GM12878 (cell line): ENCODE results near the gene UROC1. TPM values are rescaled to one million over a fixed set of nuclear protein-coding genes. Genes with fewer than 3 reads are reported as not detected.

ENCODE experiments used
- ATAC-seq: fragments of 200-7000 bp; cut with Tn5 transposase; 3 replicates; pipeline ENCODE4 v1.9.1; 2020; ENCODE audit warnings: mild to moderate bottlenecking, moderate library complexity
- BruUV-seq: library from RNA; stranded (reverse); fragments of 400-500 nt; replicated peaks from 2 replicates; lab custom pipeline; 2021; lab: Mats Ljungman, UMichigan
- CTCF ChIA-PET: fragments of 300-600 bp; sonication (Branson Sonifier 250); formaldehyde crosslinking; extraction: SDS; loops from one replicate; lab custom pipeline; 2021; ENCODE audit warnings: inconsistent platforms; lab: Yijun Ruan, JAX
- POLR2A ChIA-PET: fragments of 350-600 bp; formaldehyde crosslinking; extraction: SDS; loops from one replicate; lab custom pipeline; 2021; ENCODE audit warnings: inconsistent platforms; lab: Charles Lee
- RAD21 ChIA-PET: fragments of 300-600 bp; sonication (Branson Sonifier 250); formaldehyde crosslinking; loops from one replicate; lab custom pipeline; 2023; ENCODE audit warnings: antibody characterized with exemption; ENCODE audit not compliant: unreplicated experiment; lab: Charles Lee
- SMC1A ChIA-PET: fragments of 300-600 bp; sonication (Branson Sonifier 250); formaldehyde crosslinking; loops from one replicate; lab custom pipeline; 2023; ENCODE audit not compliant: unreplicated experiment, uncharacterized antibody; lab: Charles Lee
- DNase-seq: peaks from one replicate; pipeline ENCODE4 v3.0.0-alpha.2; 2011; ENCODE audit warnings: low read depth, low spot score
- FAIRE-seq: peaks from 3 replicates; lab custom pipeline; 2011; peaks lifted over from hg19 to GRCh38; lab: Jason Lieb, UNC
- H2AFZ ChIP-seq: 2 replicates; pipeline ENCODE4 v1.6.0; 2011; ENCODE audit warnings: low read depth, low read length, control low read depth; ENCODE audit not compliant: control insufficient read depth
- H3K27ac ChIP-seq: 2 replicates; pipeline ENCODE4 v1.5.1; 2011; ENCODE audit warnings: control low read depth; ENCODE audit not compliant: control insufficient read depth, insufficient read depth
- H3K27me3 ChIP-seq, 2 experiments: replicated peaks in 1 of 2; 2 replicates each; pipeline versions ENCODE4 v1.6.0 to v1.6.1; 2011; ENCODE audit warnings: low read length in 1 of 2; ENCODE audit not compliant: control insufficient read depth in 2 of 2, insufficient read depth in 2 of 2
- H3K36me3 ChIP-seq, 2 experiments: 2 replicates each; pipeline ENCODE4 v1.5.1; 2011; ENCODE audit warnings: low read length in 1 of 2; ENCODE audit not compliant: control insufficient read depth in 2 of 2, insufficient read depth in 2 of 2
- H3K4me1 ChIP-seq: 2 replicates; pipeline ENCODE4 v1.6.1; 2011; ENCODE audit warnings: mild to moderate bottlenecking, low read length, moderate library complexity, mixed read lengths; ENCODE audit not compliant: control insufficient read depth, insufficient read depth
- H3K4me2 ChIP-seq: 2 replicates; pipeline ENCODE4 v1.6.0; 2011; ENCODE audit warnings: control low read depth; ENCODE audit not compliant: control insufficient read depth, insufficient read depth
- H3K4me3 ChIP-seq: fragments of 200-600 bp; sonication (generic); 2 replicates; pipeline ENCODE4 v1.5.1; 2016
- H3K79me2 ChIP-seq: 2 replicates; pipeline ENCODE4 v1.6.0; 2011; ENCODE audit warnings: low read length; ENCODE audit not compliant: control insufficient read depth, insufficient read depth
- H3K9ac ChIP-seq: 2 replicates; pipeline ENCODE4 v1.8.0; 2011; ENCODE audit warnings: low read length, control low read depth, mixed read lengths; ENCODE audit not compliant: control insufficient read depth, insufficient read depth
- H3K9me3 ChIP-seq: replicated peaks from 3 replicates; pipeline ENCODE4 v1.5.1; 2011; ENCODE audit warnings: mild to moderate bottlenecking, low read length; ENCODE audit not compliant: control insufficient read depth, insufficient read depth
- H4K20me1 ChIP-seq: 2 replicates; pipeline ENCODE4 v1.6.0; 2011; ENCODE audit not compliant: control insufficient read depth, insufficient read depth
- CHD1 ChIP-seq: IDR thresholded peaks from 2 replicates; pipeline ENCODE4 v1.6.1; 2012; ENCODE audit warnings: low read depth, low read length, improper control_type of control experiment
- HDAC6 ChIP-seq: fragments of 200-600 bp; sonication (generic); IDR thresholded peaks from one replicate; pipeline ENCODE4 v1.8.0; 2017; ENCODE audit warnings: antibody characterized with exemption; ENCODE audit not compliant: unreplicated experiment
- IKZF1 ChIP-seq: fragments of 450-650 bp; conservative IDR thresholded peaks from 2 replicates; pipeline ENCODE4 v1.6.1; 2017; ENCODE audit warnings: antibody characterized with exemption, mild to moderate bottlenecking
- IRF3 ChIP-seq: fragments of 450-650 bp; IDR thresholded peaks from 2 replicates; pipeline ENCODE4 v1.6.1; 2014; ENCODE audit warnings: mild to moderate bottlenecking
- JUND ChIP-seq: IDR thresholded peaks from 2 replicates; pipeline ENCODE4 v1.6.1; 2012; ENCODE audit warnings: low read depth, mild to moderate bottlenecking, low read length, improper control_type of control experiment, moderate library complexity
- RAD21 ChIP-seq: IDR thresholded peaks from 2 replicates; pipeline ENCODE4 v1.6.1; 2011; ENCODE audit warnings: mild to moderate bottlenecking, low read depth, low read length, moderate library complexity; ENCODE audit not compliant: insufficient read depth
- RCOR1 ChIP-seq: conservative IDR thresholded peaks from 2 replicates; pipeline ENCODE4 v1.6.1; 2012; ENCODE audit warnings: low read depth, low read length, improper control_type of control experiment
- RFX5 ChIP-seq: IDR thresholded peaks from 2 replicates; pipeline ENCODE4 v1.6.1; 2011; ENCODE audit warnings: low read depth, low read length, improper control_type of control experiment
- STAT1 ChIP-seq: fragments of 450-650 bp; conservative IDR thresholded peaks from 2 replicates; pipeline ENCODE4 v1.6.1; 2014; ENCODE audit warnings: antibody characterized with exemption, mild to moderate bottlenecking
- TCF3 ChIP-seq: IDR thresholded peaks from 2 replicates; pipeline ENCODE4 v1.6.1; 2012; ENCODE audit warnings: low read depth, mild to moderate bottlenecking, low read length, borderline replicate concordance; ENCODE audit not compliant: insufficient read depth
- USF1 ChIP-seq: IDR thresholded peaks from 2 replicates; pipeline ENCODE4 v1.6.1; 2011; ENCODE audit warnings: borderline replicate concordance, low read depth, mild to moderate bottlenecking, moderate library complexity, mixed read lengths, low read length; ENCODE audit not compliant: insufficient read depth; ENCODE audit errors: extremely low read length
- WGBS: methylation state at CpG from one replicate; pipeline ENCODE4 v1.1.6; 2016; ENCODE audit warnings: low lambda C conversion rate; ENCODE audit not compliant: insufficient replicate concordance, insufficient coverage; ENCODE audit errors: missing lambda C conversion rate; 5-methylcytosine and 5-hydroxymethylcytosine counted together
- in situ Hi-C: fragments of 300-500 bp; cut with MboI; formaldehyde crosslinking; loops from 9 replicates; pipeline ENCODE4 v1.14.3; 2018; ENCODE audit warnings: mixed read lengths
- intact Hi-C: fragments of 100-400 bp; cut with micrococcal nuclease; formaldehyde crosslinking; loops from one replicate; pipeline ENCODE4 v1.14.2; 2022; ENCODE audit not compliant: unreplicated experiment
- polyA plus RNA-seq, 11 experiments: library from polyadenylated mRNA; depleted of rRNA in 4 of 11; unstranded in 6 of 11; stranded (reverse) in 5 of 11; fragments of >200 nt; fragmentation: Nextera tagmentation in 4 of 11; fragmentation: Illumina TruSeq in 1 of 11; extraction: Ambion mirVana in 4 of 11; extraction: Trizol in 1 of 11; gene quantifications; 1 replicate in 1 of 11; 2 replicates in 10 of 11; pipeline versions ENCODE4 v1.2.1 to v1.2.3, GENCODE V29; 2011 to 2016; ENCODE audit warnings: inconsistent platforms in 2 of 11, missing spikeins in 2 of 11, low read depth in 1 of 11
- total RNA-seq, 4 experiments: library from RNA; depleted of rRNA in 3 of 4; stranded (reverse); fragments of >200 nt in 3 of 4; fragmentation: Illumina TruSeq in 1 of 4; extraction: Trizol in 1 of 4; gene quantifications; 2 replicates each; pipeline versions ENCODE4 v1.2.1 to v1.2.3, GENCODE V29; 2013 to 2021

The UROC1 gene
- total and polyA plus RNA-seq, 10 of the 15 experiments (the other 5 are each of a cell fraction or from before 2014, with no cell fraction given) = 0.04 TPM; not detected in 9

GRCh38 chr3:126538966-126539365, 21.4 kb upstream of the UROC1 start:
- H4K20me1 ChIP-seq = no peaks in the 10 kb centered on the region
- ChIA-PET POLR2A (no interaction called here), CTCF (no interaction called here), RAD21 (no interaction called here), SMC1A (no interaction called here)
- H3K9me3 ChIP-seq = no peaks in the 10 kb centered on the region
- no peaks in the 10 kb centered on the region for H3K36me3 ChIP-seq
- FAIRE-seq = no peak
- no peak for DNase-seq
- ATAC-seq = no peak
- intact Hi-C loops = no loop called here
- H3K27me3 ChIP-seq = peaks cover 0 to 2% of the 10 kb centered on the region in 2 experiments; a peak in 2 of 4 replicates
- no peak overlapping the region for H3K4me3 ChIP-seq
- H2AFZ ChIP-seq = no peak overlapping the region
- H3K79me2 ChIP-seq = no peaks in the 10 kb centered on the region
- H3K9ac ChIP-seq = no peak overlapping the region
- H3K4me2 ChIP-seq = no peak overlapping the region
- BruUV-seq = no TSS peak
- H3K4me1 ChIP-seq = no peaks in the 10 kb centered on the region
- 36% methylated on average over 5 of the region's 5 CpGs for WGBS
- in situ Hi-C loops = no loop called here
- H3K27ac ChIP-seq = no peak overlapping the region
- TF ChIP-seq IRF3 = no peak
- TF ChIP-seq CHD1 = no peak
- no peak for TF ChIP-seq RAD21
- no peak for TF ChIP-seq HDAC6
- TF ChIP-seq JUND = no peak
- TF ChIP-seq STAT1 = no peak

- Histone ChIP-seq H2AFZ (no peak overlapping the region), H3K4me3 (no peak overlapping the region), H3K27ac (no peak overlapping the region), H3K9ac (no peak overlapping the region), H3K4me2 (no peak overlapping the region), H3K4me1 (no peaks in the 10 kb centered on the region), H4K20me1 (no peaks in the 10 kb centered on the region), H3K9me3 (no peaks in the 10 kb centered on the region), H3K36me3 (no peaks in the 10 kb centered on the region), H3K27me3 (peaks cover 0 to 2% of the 10 kb centered on the region in 2 experiments; a peak in 2 of 4 replicates), H3K79me2 (no peaks in the 10 kb centered on the region)
- CTCF ChIA-PET = no interaction called here
- POLR2A ChIA-PET = no interaction called here
- FAIRE-seq (no peak), ATAC-seq (no peak), DNase-seq (no peak)
- WGBS = 43% methylated on average over 9 of the region's 9 CpGs
- TF ChIP-seq TCF3 (no peak), USF1 (no peak), RFX5 (no peak), IKZF1 (no peak), RCOR1 (no peak)
- no TSS peak for BruUV-seq
- intact Hi-C loops = no loop called here
- RAD21 ChIA-PET = no interaction called here
- in situ Hi-C loops = no loop called here
- SMC1A ChIA-PET = interaction anchor here (1.1 kb wide), 1 partner anchor 11 kb away, joined by 3 read pairs; no protein-coding TSS in a partner anchor
Measured at GRCh38 chr3:126538316-126538715, 20.7 kb upstream of the UROC1 start.
